Activated CD4-positive, alpha-beta T cell treated with anti-CD3 and anti-CD28 coated beads, Interleukin-2, amount 10 ng/mL, durations not matched to agents 24 days and 14 days (primary cell): ENCODE results near the gene BARX2. TPM values are rescaled to one million over a fixed set of nuclear protein-coding genes. Genes with fewer than 3 reads are reported as not detected.
A peak's percentile ranks its signal among the peaks of the same experiment; 100 is the strongest.

Experiments used
- DNase-seq: peaks from one replicate; pipeline ENCODE4 v3.0.0; 2022
- H3K27ac Mint-ChIP-seq: one replicate; pipeline ENCODE4 v1.8.0; 2022; ENCODE audit warnings: mild to moderate bottlenecking, mixed read lengths
- H3K27me3 Mint-ChIP-seq: one replicate; pipeline ENCODE4 v1.8.0; 2022; ENCODE audit warnings: mixed read lengths
- H3K36me3 Mint-ChIP-seq: one replicate; pipeline ENCODE4 v1.8.0; 2022; ENCODE audit warnings: low read depth, mild to moderate bottlenecking, mixed read lengths
- H3K4me1 Mint-ChIP-seq: one replicate; pipeline ENCODE4 v1.8.0; 2021; ENCODE audit warnings: mixed read lengths
- H3K4me3 Mint-ChIP-seq: one replicate; pipeline ENCODE4 v1.8.0; 2022; ENCODE audit warnings: mild to moderate bottlenecking, moderate library complexity, mixed read lengths
- H3K9me3 Mint-ChIP-seq: one replicate; pipeline ENCODE4 v1.8.0; 2021; ENCODE audit warnings: mixed read lengths
- intact Hi-C: fragments of 100-400 bp; cut with micrococcal nuclease; formaldehyde crosslinking; loops from one replicate; pipeline ENCODE4 v1.15.1; 2023
- total RNA-seq: library from RNA; stranded (reverse); gene quantifications from 2 replicates; pipeline ENCODE4 v1.2.3, GENCODE V29; 2022

BARX2 gene
- total RNA-seq, 1 donor from 2014 or later = 4.7 TPM

- Mint-ChIP-seq H3K9me3 (peaks cover 24% of the 10 kb centered on the region), H3K27me3 (peaks cover 2% of the 10 kb centered on the region), H3K27ac (no peak overlapping the region), H3K4me1 (peaks cover 15% of the 10 kb centered on the region), H3K4me3 (no peak overlapping the region), H3K36me3 (peaks cover 6% of the 10 kb centered on the region)
- no peak for DNase-seq
- intact Hi-C loops = loop anchor here (5.0 kb wide), 2 partner anchors 39 to 69 kb away; partner anchors contain the start of gene BARX2
These were observed 70.9 kb downstream of the BARX2 start for GRCh38 chr11:129446572-129446971.

GRCh38 chr11:129447654-129448239, 72.1 kb downstream of the BARX2 start:
- no peak for DNase-seq
- intact Hi-C loops = loop anchor here (1.0 to 5.0 kb wide), 4 partner anchors 29 to 190 kb away; partner anchors contain the start of gene BARX2
- peaks cover 24% of the 10 kb centered on the region for H3K9me3 Mint-ChIP-seq
- no peak overlapping the region for H3K4me3 Mint-ChIP-seq
- peaks cover 2% of the 10 kb centered on the region for H3K27me3 Mint-ChIP-seq
- peaks cover 13% of the 10 kb centered on the region for H3K4me1 Mint-ChIP-seq
- H3K27ac Mint-ChIP-seq = peak overlapping the region; percentile 87
- peaks cover 5% of the 10 kb centered on the region for H3K36me3 Mint-ChIP-seq

DNA sequence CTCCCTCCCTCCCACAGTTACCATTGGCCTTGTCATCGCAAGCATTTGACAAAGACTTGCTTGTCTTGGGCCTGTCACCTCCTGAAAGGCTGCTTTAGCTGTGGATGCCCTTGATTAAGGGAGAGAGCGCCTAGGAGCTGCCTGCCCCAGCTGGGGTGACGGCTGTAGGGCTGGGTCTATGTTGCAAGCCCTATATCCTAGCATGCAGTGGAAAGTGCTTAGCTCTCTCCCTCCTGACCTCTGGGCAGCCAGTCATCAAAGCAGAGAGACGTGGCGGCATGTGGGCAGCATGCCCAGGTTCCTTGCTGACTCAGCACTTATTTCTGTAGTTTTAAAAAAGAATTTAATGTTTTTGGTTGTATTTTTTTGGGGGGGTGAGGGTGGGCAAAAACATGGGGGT, 75.9 kb downstream of the BARX2 start:
- peaks cover 16% of the 10 kb centered on the region for H3K9me3 Mint-ChIP-seq
- peaks cover 2% of the 10 kb centered on the region for H3K27me3 Mint-ChIP-seq
- H3K4me3 Mint-ChIP-seq = no peak overlapping the region
- peaks cover 5% of the 10 kb centered on the region for H3K36me3 Mint-ChIP-seq
- peaks cover 8% of the 10 kb centered on the region for H3K4me1 Mint-ChIP-seq
- intact Hi-C loops = no loop called here
- DNase-seq = no peak
- H3K27ac Mint-ChIP-seq = no peak overlapping the region

DNA sequence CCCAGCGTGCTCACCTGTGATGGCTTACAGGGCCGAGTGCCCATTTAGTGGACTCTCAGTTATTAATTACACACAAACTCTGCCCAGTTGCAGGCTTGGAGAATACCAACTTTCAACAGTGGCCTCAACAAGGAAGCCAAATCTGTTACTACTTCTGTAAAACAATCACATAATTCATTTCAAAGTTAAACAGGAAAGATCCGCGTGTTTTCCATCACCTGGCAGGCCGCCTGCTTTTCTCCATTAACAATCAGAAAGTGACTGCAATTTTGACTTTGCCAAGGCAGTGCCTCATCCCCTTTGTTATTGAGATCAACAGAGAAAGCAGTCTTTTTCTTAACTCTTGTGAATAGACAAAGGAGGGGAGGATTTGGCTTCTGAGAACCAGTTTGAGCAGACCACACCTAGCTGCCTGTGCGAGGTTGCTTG, 77.7 kb downstream of the BARX2 start:
- no peak overlapping the region for H3K4me3 Mint-ChIP-seq
- intact Hi-C loops = no loop called here
- no peak for DNase-seq
- no peaks in the 10 kb centered on the region for H3K36me3 Mint-ChIP-seq
- no peak overlapping the region for H3K27ac Mint-ChIP-seq
- H3K9me3 Mint-ChIP-seq = peaks cover 6% of the 10 kb centered on the region
- peaks cover 2% of the 10 kb centered on the region for H3K27me3 Mint-ChIP-seq
- H3K4me1 Mint-ChIP-seq = no peaks in the 10 kb centered on the region

DNA sequence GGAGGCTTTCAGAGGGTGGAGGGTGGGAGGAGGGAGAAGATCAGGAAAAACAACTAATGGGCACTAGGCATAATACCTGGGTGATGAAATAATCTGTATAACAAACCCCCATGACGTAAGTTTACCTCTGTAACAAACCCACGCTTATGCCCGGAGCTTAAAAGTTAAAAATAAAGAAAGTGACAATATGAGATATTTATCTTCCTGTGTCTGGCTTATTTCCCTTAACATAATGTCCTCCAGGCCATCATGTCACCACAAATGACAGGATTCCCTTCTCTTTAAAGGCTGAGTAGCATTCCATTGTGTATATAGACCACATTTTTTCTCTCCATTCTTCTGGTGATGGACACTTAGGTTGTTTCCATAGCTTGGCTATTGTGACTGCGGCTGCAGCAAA, 79.5 kb downstream of the BARX2 start:
- no peak for DNase-seq
- Mint-ChIP-seq H3K27ac (no peak overlapping the region), H3K4me3 (no peak overlapping the region), H3K4me1 (no peaks in the 10 kb centered on the region), H3K36me3 (no peaks in the 10 kb centered on the region), H3K9me3 (peaks cover 6% of the 10 kb centered on the region), H3K27me3 (peaks cover 2% of the 10 kb centered on the region)
- intact Hi-C loops = no loop called here

DNA sequence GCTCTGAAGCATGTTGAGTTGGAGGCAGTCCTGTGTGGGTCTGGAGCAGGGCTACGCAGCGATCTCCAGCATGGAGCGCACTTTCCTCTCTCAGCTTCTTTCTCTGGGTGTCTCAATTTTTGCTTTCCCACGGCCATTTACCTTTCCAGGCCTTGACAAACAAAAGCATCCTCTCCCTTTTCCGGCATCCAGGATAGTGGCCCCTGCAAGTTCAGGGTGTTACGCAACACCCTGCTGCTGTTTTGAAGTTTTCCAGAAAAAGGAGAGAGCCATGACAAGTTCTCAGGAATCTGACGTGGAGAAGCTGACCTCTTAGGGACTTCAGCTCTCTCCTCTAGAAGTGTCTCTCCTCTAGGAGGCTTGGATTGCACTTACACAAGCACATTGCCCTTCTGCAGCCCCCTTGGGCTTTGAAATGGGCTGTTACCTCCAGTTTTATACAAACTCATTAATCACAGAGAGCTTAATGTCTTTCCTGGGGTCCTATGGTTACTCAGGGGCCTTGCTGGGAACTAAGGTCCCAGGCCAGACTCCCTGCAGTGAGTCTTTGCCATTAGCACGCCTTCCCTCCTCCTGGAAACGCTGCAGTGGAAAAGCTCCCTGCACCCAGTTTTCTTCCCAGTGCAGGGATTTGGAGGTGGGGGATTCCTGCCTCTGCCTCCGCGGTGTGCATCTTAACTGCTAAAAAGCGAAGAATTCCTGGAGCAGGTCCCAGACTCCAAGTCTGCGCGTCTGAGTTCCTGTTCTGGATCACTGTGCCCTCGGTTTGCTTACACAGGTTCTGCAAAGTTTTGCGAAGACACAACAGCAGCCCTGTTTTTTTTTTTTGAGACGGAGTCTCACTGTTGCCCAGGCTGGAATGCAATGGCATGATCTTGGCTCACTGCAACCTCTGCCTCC, 80.4 kb downstream of the BARX2 start:
- Mint-ChIP-seq H3K27me3 (no peaks in the 10 kb centered on the region), H3K4me1 (no peaks in the 10 kb centered on the region), H3K9me3 (peaks cover 1% of the 10 kb centered on the region), H3K27ac (no peak overlapping the region), H3K36me3 (no peaks in the 10 kb centered on the region), H3K4me3 (no peak overlapping the region)
- no peak for DNase-seq
- intact Hi-C loops = no loop called here

DNA sequence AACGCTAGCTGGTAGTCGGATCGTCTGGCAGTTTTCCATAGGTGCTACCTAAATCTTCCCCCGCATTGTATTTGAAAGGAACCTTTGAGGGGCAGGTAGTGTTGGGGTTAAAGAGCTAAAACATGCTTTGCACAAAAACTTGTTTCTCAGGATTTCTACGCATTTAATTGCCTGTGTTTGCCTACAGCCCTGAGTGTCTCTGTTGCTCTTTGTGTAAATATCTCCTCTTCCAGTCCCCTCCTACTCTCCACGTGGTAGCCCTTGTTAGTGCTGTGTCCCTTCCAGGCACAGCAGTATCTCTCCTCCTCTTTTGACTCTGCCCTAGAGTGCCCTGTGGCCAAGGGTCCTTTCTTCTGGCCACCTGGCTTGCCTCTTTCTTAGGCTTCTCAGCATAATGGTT, 81.7 kb downstream of the BARX2 start:
- H3K4me1 Mint-ChIP-seq = no peaks in the 10 kb centered on the region
- no peaks in the 10 kb centered on the region for H3K27me3 Mint-ChIP-seq
- H3K9me3 Mint-ChIP-seq = peaks cover 4% of the 10 kb centered on the region
- DNase-seq = no peak
- no peak overlapping the region for H3K27ac Mint-ChIP-seq
- no peaks in the 10 kb centered on the region for H3K36me3 Mint-ChIP-seq
- intact Hi-C loops = no loop called here
- H3K4me3 Mint-ChIP-seq = no peak overlapping the region

GRCh38 chr11:129458278-129458677, 82.6 kb downstream of the BARX2 start:
- intact Hi-C loops = no loop called here
- Mint-ChIP-seq H3K36me3 (no peaks in the 10 kb centered on the region), H3K27me3 (no peaks in the 10 kb centered on the region), H3K9me3 (peaks cover 4% of the 10 kb centered on the region), H3K27ac (no peak overlapping the region), H3K4me3 (no peak overlapping the region), H3K4me1 (no peaks in the 10 kb centered on the region)
- peak; percentile 41 for DNase-seq

GRCh38 chr11:129458756-129459535, 83.3 kb downstream of the BARX2 start:
- peak; percentile 39 for DNase-seq
- no peaks in the 10 kb centered on the region for H3K36me3 Mint-ChIP-seq
- H3K9me3 Mint-ChIP-seq = peaks cover 4% of the 10 kb centered on the region
- no peaks in the 10 kb centered on the region for H3K4me1 Mint-ChIP-seq
- no peak overlapping the region for H3K27ac Mint-ChIP-seq
- intact Hi-C loops = no loop called here
- peaks cover 1% of the 10 kb centered on the region for H3K27me3 Mint-ChIP-seq
- no peak overlapping the region for H3K4me3 Mint-ChIP-seq

- intact Hi-C loops = no loop called here
These were observed 85.1 kb downstream of the BARX2 start for GRCh38 chr11:129460714-129461113.

DNA sequence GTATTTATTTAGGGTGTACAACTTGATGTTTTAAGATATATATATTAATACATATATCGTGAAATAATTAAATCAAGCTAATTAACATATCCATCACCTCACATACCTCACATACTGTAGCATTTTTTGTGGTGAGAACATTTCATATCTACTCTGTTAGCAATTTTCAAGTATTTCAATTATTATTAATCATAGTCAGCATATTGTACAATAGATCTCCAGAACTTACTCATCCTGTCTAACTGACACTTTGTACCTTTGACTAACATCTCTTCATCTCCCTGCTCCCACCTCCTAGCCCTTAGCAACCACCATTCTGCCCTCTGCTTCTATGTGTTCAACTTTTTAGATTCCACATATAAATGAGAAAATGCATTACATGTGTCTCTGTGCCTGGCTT, 108.4 kb downstream of the BARX2 start:
- no peaks in the 10 kb centered on the region for H3K9me3 Mint-ChIP-seq

More at GRCh38 chr11:129460714-129461113, 85.1 kb downstream of the BARX2 start:
- no peaks in the 10 kb centered on the region for H3K36me3 Mint-ChIP-seq
- peaks cover 4% of the 10 kb centered on the region for H3K9me3 Mint-ChIP-seq
- no peak for DNase-seq
- H3K27me3 Mint-ChIP-seq = peaks cover 6% of the 10 kb centered on the region
- no peak overlapping the region for H3K27ac Mint-ChIP-seq
- no peak overlapping the region for H3K4me3 Mint-ChIP-seq
- H3K4me1 Mint-ChIP-seq = no peaks in the 10 kb centered on the region

DNA sequence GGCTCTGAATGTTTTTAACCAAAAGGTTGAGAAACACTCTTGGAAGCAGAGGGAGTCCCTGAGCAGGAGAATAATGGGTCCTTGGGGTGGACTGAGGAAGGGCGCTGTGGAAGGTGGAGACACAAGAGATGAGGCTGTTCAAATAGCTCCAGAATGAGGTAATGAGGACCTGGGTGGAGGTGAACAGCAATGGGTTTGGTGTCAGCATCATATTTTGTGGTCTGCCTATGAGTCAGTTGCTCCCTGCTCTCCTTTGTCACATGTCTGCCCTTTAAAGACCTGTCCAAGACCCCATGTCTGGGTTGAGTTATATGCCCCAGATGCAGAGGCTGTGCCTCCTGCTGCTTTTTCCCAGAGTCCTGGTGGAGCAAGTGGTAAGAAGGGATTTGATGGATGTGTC, 113.6 kb downstream of the BARX2 start:
- no peaks in the 10 kb centered on the region for H3K4me1 Mint-ChIP-seq

More for the DNA sequence above, 108.4 kb downstream of the BARX2 start:
- Mint-ChIP-seq H3K4me1 (no peaks in the 10 kb centered on the region), H3K27me3 (peaks cover 2% of the 10 kb centered on the region), H3K4me3 (no peak overlapping the region), H3K27ac (no peak overlapping the region), H3K36me3 (no peaks in the 10 kb centered on the region)
- no peak for DNase-seq
- intact Hi-C loops = no loop called here

DNA sequence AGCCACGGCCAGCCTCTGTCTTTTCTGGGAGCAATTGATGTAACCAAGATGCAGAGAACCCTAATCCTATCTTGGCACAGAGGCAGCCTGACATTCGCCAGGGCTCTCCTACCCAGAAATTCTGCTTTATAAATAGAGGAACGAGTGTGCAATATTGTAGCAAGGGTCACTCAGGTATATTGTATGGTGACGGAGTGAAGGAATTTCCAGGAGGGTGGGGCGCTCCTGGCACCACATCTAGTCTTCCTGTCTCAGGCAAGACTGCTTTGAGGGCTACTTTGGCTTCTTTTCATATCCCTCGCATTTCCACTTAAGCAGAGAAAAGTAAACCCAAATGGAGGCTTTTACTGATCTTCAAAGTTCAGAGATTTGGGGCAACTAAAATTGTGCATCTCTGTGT, 114.4 kb downstream of the BARX2 start:
- H3K9me3 Mint-ChIP-seq = peaks cover 8% of the 10 kb centered on the region
- H3K27me3 Mint-ChIP-seq = peaks cover 4% of the 10 kb centered on the region
- no peak overlapping the region for H3K4me3 Mint-ChIP-seq
- no peaks in the 10 kb centered on the region for H3K4me1 Mint-ChIP-seq
- H3K27ac Mint-ChIP-seq = no peak overlapping the region
- H3K36me3 Mint-ChIP-seq = no peaks in the 10 kb centered on the region
- no peak for DNase-seq
- intact Hi-C loops = no loop called here

More for the DNA sequence above, 113.6 kb downstream of the BARX2 start:
- no peak overlapping the region for H3K4me3 Mint-ChIP-seq
- DNase-seq = no peak
- peaks cover 4% of the 10 kb centered on the region for H3K27me3 Mint-ChIP-seq
- H3K27ac Mint-ChIP-seq = no peak overlapping the region
- peaks cover 8% of the 10 kb centered on the region for H3K9me3 Mint-ChIP-seq
- intact Hi-C loops = no loop called here
- no peaks in the 10 kb centered on the region for H3K36me3 Mint-ChIP-seq

DNA sequence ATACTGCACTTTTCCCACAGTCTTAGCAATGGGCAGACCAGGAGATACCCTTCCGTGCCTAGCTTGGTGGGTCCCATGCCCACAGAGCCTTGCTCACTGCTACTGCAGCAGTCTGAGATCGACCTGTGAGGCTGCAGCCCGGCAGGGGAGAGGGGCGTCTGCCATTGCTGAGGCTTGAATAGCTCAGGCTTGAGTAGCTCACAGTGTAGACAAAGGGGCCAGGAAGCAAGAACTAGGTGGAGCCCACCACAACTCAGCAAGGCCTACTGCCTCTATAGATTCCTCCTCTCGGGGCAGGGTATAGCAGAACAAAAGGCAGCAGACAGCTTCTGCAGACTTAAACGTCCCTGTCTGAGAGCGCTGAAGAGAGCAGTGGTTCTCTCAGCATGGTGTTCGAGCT, 118.1 kb downstream of the BARX2 start:
- no peak overlapping the region for H3K4me3 Mint-ChIP-seq
- intact Hi-C loops = no loop called here
- H3K27me3 Mint-ChIP-seq = peaks cover 2% of the 10 kb centered on the region
- H3K9me3 Mint-ChIP-seq = peaks cover 18% of the 10 kb centered on the region
- H3K27ac Mint-ChIP-seq = no peak overlapping the region
- no peaks in the 10 kb centered on the region for H3K36me3 Mint-ChIP-seq
- no peaks in the 10 kb centered on the region for H3K4me1 Mint-ChIP-seq
- DNase-seq = no peak
